NCI-H748 treated with DMSO at 0.1 percent for 48 hours (cell line): ENCODE results near the gene TMEM134.
A peak's percentile ranks its signal among the peaks of the same experiment; 100 is the strongest.
"Not testable (repeated sequence)": the region's sequence is repeated elsewhere in the genome, so short reads cannot be mapped to it uniquely, and the experiment has no call there.

ENCODE experiments used
- DNase-seq: peaks from one replicate; lab custom pipeline; 2025; lab: John Stamatoyannopoulos, UW

Gene TMEM134

DNA sequence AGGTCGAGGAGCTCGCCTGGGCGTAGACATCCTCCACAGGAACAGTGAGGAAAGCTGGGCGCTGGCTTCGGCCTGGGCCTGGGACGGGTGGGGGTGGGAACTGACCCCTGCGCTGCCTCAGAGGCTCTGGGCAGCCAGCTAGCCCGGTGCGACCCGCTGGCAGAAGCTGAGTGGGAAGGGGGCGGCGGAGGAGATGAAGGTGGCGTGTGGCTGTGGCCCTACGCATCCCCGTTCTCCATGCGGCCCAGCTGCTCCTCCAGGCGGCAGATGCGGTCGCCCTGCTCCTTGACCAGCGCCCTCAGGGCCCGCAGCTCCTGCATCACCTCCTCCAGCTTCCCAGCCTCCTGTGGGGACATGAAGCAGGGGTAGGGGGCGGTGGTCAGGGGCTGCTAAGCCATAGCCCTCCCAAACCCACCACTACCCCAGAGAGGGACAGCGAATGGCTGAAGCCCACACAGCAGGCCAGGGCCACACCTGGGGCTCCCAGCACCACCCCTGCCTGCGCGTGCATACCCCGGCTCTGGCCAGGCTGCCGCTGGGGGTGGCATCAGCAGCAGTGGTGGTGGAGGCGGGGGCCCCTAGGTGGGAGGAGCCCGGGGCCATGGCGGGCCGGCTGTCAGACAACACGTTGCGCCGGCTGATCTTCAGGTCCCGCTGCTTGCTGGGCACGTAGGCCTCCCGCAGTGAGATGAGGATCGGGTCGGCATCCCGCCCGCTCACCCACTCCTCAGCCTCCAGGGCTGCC, 30.7 kb downstream of the TMEM134 start:
- no peak for DNase-seq

- DNase-seq = no peak
These were observed 31.3 kb downstream of the TMEM134 start for GRCh38 chr11:67437809-67438157.

- DNase-seq = no peak
These were observed 31.8 kb downstream of the TMEM134 start, which contains the start of gene PTPRCAP for GRCh38 chr11:67437082-67437808. TSS of gene PTPRCAP (minus strand) at chr11:67437682. CDS start at chr11:67437619, 63 bp downstream.

DNA sequence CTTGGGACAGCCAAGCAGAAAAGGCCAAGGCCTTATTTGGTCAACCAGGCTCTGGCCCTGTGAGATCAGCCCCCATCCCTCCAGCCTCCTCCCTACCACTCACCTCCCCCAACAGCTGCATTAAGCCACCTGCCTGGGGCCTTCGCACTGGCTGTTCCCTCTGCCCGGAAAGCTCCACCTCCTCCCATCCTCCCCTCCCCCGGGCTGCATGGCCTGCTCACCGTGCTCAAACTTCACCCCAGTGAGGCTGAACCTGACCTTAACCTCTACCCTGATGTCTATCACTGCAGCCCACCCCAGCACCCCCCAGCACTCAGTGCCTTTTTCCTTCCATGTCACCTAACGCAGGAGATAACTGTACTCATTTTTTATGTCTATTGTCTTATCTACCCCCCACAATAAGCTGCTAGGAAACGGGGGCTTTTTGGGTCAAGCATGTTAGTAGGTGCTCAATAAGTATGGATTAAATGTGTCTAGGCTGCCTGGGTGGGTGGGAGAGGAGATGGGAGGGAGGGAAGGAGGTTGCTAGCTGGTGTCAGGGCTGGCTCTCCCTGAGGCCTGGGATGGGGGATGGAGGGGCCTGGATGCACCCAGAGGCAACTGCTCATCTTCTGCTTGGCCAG, 32.5 kb downstream of the TMEM134 start:
- no peak for DNase-seq

- no peak for DNase-seq
These were observed 33.2 kb downstream of the TMEM134 start for GRCh38 chr11:67435727-67436458.

- DNase-seq = no peak
These were observed 33.9 kb downstream of the TMEM134 start for GRCh38 chr11:67435031-67435726.

DNA sequence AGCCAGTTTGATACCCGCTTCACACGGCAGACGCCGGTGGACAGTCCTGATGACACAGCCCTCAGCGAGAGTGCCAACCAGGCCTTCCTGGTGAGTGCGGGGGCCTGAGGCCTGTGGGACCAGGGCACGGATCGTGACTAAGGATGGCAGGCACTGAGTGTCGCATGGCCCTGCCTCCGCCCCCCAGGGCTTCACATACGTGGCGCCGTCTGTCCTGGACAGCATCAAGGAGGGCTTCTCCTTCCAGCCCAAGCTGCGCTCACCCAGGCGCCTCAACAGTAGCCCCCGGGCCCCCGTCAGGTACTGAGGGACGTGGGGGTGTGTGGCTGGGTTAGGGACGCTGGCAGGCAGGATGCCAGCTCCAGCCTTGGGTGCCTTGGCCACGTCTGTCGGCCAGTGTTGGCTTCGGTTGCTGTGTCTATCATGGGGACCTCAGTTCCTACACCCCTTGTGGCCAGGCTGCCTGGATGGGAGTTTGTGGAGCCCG, 34.6 kb downstream of the TMEM134 start:
- DNase-seq = no peak

DNA sequence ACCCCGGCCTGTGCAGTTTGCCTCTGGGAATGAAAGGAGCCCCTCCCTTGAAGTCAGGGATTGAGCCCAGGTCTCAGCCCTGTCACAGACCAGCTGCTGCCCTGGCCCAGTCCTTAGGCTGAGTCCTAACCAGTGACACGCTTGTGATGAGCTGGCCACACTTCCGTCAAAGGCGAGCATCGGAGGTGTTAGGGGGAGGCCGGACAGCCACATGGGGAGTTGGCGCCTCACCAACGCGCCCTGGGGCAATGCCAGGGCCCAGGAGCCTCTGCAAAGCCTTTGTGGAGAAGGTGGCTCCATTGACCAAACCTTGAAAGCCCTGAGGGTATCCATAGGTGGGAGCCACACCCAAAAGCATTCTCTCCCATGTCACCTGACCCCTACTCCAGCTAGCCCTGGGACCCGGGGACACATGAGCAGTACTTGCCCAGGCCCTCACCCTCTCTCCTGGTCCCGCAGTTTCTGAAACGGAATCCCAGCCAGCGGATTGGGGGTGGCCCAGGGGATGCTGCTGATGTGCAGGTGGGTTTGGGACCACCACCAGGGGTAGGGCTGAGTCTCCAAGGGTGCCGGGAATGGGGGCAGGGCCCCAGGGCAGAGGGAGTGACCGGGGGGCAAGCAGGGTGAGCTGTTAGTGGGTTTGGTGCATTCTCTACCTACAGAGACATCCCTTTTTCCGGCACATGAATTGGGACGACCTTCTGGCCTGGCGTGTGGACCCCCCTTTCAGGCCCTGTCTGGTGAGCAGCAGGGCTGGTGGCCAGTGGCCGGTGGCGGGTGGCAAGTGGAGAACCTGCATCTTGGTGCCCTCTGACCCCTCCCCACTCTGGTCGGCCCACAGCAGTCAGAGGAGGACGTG, 35.3 kb downstream of the TMEM134 start:
- no peak for DNase-seq

DNA sequence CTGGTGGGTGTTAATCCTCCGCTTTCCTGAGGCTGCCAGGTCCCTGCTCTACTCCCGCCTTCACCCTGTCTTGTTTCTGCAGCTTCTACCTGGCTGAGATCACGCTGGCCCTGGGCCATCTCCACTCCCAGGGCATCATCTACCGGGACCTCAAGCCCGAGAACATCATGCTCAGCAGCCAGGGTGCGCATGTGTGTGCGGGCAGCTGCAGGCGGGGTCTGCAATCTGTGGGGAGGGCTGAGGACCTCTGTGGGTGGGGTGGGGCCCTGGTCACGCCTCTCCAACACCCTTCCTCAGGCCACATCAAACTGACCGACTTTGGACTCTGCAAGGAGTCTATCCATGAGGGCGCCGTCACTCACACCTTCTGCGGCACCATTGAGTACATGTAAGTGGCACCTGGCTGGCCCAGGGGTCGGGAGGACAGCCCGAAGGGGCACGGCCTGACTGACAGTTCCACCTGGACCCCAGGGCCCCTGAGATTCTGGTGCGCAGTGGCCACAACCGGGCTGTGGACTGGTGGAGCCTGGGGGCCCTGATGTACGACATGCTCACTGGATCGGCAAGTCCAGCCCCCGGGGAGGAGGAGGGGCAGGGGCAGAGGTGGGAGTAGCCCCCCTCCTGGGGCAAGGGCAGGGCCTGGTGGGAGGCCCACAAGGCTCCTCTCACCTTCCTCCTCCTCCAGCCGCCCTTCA, 36.2 kb downstream of the TMEM134 start:
- DNase-seq = no peak

- DNase-seq = no peak
These were observed 37.5 kb downstream of the TMEM134 start for GRCh38 chr11:67431346-67432249.

GRCh38 chr11:67429722-67430121, 39.3 kb downstream of the TMEM134 start:
- DNase-seq = no peak

DNA sequence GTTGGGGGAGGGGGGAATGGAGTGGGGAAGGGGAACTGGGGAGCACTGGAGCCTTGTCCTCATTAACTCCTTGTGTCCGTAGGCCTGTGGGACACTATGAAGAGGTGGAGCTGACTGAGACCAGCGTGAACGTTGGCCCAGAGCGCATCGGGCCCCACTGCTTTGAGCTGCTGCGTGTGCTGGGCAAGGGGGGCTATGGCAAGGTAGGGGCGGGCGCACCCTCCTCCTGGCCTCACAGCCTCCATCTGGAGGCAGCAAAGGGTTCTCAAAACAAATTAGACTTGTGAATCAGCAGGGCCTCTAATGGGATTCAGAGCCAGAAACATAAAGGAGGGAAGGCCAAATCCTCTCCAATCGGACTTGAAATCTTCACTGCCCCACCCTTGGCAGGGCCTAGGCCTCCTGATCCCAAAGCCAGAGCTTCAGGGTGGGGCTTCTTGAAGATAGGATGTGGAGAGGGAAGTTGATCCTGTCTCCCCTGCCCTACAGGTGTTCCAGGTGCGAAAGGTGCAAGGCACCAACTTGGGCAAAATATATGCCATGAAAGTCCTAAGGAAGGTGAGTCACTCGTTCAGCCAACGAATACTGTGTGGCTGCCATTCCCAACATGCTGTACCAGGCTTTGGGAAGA, 39.9 kb downstream of the TMEM134 start:
- DNase-seq = no peak

DNA sequence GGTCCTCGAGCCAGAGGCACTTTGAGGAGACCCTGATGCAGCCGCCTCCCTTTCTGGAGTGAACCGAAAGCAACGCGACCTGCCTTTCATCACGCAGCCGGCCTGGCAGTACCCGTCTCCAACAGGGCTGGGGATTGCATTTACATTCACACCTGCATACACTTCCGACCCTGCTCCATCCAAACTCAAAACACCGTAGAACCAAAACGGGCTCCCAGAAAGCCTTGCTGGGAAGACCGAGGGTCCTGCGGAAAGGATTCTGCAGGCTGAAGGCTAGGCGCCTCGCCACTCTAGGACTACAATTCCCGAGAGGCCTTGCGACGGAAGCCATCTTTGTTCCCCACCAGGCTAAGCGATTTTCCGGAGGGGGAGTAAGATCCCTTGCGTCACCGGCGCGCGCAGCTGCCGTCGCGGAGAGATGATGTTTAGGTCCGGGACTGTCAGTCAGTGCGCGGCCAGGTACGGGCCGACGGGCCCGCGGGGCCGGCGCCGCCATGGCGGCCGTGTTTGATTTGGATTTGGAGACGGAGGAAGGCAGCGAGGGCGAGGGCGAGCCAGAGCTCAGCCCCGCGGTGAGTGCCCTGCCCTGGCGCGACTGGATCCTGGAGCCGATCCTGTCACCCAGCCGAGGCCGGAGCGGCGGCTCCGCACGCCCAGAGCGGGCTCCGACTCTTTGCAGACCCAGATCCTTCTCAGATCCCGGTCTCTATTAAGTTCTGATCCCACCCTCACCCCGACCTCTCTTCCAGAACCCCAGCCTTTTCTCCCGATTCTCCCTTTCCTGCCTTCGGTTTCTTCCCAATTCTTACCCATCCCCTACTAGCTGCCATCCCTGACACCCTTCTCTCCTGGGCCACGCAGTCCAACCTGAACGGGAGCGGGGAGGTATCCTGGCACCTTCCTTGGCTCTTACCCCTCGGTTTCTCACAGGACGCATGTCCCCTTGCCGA, 40.7 kb downstream of the TMEM134 start, which contains the start of gene RPS6KB2:
Gene RPS6KB2, plus strand, starts transcription at position 443 of the 950 bp plus-strand sequence. Its CDS starts 52 bp downstream, at position 495.
- DNase-seq = peak; percentile 92

DNA sequence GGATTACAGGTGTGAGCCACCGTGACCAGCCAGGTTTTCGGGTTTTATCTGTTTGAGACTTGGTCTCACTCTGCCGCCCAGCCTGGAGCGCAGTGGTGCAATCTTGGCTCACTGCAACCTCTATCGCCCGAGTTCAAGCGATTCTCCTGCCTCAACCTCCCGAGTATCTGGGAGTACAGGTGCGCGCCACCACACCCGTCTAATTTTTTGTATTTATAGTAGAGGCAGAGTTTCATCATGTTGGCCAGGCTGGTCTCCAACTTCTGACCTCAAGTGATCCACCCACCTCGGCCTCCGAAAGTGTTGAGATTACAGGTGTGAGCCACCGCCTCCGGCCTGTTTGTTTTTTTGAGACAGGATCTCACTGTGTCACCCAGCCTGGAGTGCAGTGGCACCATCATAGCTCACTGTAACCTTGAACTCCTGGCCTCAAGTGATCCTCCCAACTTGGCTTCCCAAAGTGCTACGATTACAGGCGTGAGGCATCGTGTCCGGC, 41.6 kb downstream of the TMEM134 start:
- DNase-seq = not testable (repeated sequence)

DNA sequence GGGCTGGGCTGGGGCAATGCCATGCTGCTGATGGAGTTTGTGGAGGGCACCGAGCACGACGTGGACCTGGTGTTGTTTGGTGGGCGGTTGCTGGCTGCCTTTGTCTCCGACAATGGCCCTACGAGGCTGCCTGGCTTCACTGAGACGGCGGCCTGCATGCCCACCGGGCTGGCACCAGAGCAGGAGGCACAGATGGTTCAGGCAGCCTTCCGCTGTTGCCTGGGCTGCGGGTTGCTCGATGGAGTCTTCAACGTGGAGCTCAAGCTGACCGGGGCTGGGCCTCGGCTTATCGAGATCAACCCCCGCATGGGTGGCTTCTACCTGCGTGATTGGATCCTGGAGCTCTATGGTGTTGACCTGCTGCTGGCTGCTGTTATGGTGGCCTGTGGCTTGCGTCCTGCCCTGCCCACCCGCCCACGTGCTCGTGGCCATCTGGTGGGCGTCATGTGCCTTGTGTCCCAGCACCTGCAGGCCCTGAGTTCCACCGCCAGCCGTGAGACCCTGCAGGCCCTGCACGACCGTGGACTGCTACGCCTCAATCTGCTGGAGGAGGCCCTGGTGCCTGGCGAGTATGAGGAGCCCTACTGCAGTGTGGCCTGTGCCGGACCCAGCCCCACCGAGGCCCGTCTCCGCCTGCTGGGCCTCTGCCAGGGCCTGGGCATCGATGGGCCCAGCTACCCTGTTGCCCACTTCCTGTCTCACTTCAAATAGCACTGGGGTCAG, 45.0 kb downstream of the TMEM134 start:
- DNase-seq = no peak

- no peak for DNase-seq
These were observed 45.6 kb downstream of the TMEM134 start for GRCh38 chr11:67423466-67423865.
